Endothelial cell of umbilical vein (primary cell): ENCODE data around the gene CNTN5. TPM values are rescaled to one million over a fixed set of nuclear protein-coding genes. Genes with fewer than 3 reads are reported as not detected.

Experiments used
- BruUV-seq: library from RNA; stranded (reverse); fragments of 400-500 nt; replicated peaks from 2 replicates; lab custom pipeline; 2021; lab: Mats Ljungman, UMichigan
- CTCF ChIA-PET: fragments of 300-600, 350-600 bp; sonication (Branson Sonifier 250); formaldehyde crosslinking; loops from one replicate; lab custom pipeline; 2021; ENCODE audit warnings: antibody characterized with exemption, inconsistent platforms; lab: Charles Lee
- POLR2A ChIA-PET: fragments of 300-600, 350-600 bp; sonication (Branson Sonifier 250); formaldehyde crosslinking; loops from one replicate; lab custom pipeline; 2021; ENCODE audit warnings: antibody characterized with exemption, inconsistent platforms; lab: Charles Lee
- DNase-seq: peaks from one replicate; pipeline ENCODE4 v3.0.0-alpha.2; 2011; ENCODE audit warnings: low read depth, low spot score
- FAIRE-seq: peaks from 2 replicates; lab custom pipeline; 2011; peaks lifted over from hg19 to GRCh38; lab: Jason Lieb, UNC
- H2AFZ ChIP-seq: 2 replicates; pipeline ENCODE4 v1.6.0; 2012; ENCODE audit warnings: low read depth, low read length, control low read depth, inconsistent platforms
- H3K27ac ChIP-seq: 2 replicates; pipeline ENCODE4 v1.5.1; 2011; ENCODE audit warnings: low read depth, mild to moderate bottlenecking, control low read depth, low read length, moderate library complexity; ENCODE audit not compliant: insufficient read depth
- H3K27me3 ChIP-seq, 2 experiments: 2 replicates each; pipeline versions ENCODE4 v1.6.0 to v1.6.1; 2011; ENCODE audit warnings: low read length in 2 of 2, mixed read lengths in 1 of 2; ENCODE audit not compliant: control insufficient read depth in 2 of 2, insufficient read depth in 2 of 2
- H3K36me3 ChIP-seq, 2 experiments: 2 replicates in 1 of 2; 3 replicates in 1 of 2; pipeline ENCODE4 v1.5.1; 2011; ENCODE audit warnings: low read length in 2 of 2, mild to moderate bottlenecking in 1 of 2, moderate library complexity in 1 of 2; ENCODE audit not compliant: control insufficient read depth in 2 of 2, insufficient read depth in 2 of 2; ENCODE audit errors: extremely low read depth in 1 of 2
- H3K4me1 ChIP-seq: 3 replicates; pipeline ENCODE4 v1.5.1; 2011; ENCODE audit warnings: mild to moderate bottlenecking, low read length; ENCODE audit not compliant: control insufficient read depth, insufficient read depth; ENCODE audit errors: extremely low read depth
- H3K4me2 ChIP-seq: 2 replicates; pipeline ENCODE4 v1.6.1; 2011; ENCODE audit warnings: low read length, control low read depth, mixed read lengths; ENCODE audit not compliant: insufficient read depth
- H3K4me3 ChIP-seq, 3 experiments: fragments of 200-600 bp in 1 of 3; sonication (generic), shearing (Covaris generic) in 1 of 3; replicated peaks in 1 of 3; 2 replicates each; pipeline ENCODE4 v1.5.1; 2011 to 2016; ENCODE audit warnings: control low read depth in 3 of 3, low read length in 3 of 3, mild to moderate bottlenecking in 2 of 3, inconsistent platforms in 1 of 3, low read depth in 1 of 3, moderate library complexity in 1 of 3; ENCODE audit not compliant: insufficient read depth in 1 of 3
- H3K79me2 ChIP-seq: 2 replicates; pipeline ENCODE4 v1.6.0; 2012; ENCODE audit warnings: low read length, inconsistent platforms; ENCODE audit not compliant: control insufficient read depth, insufficient read depth
- H3K9ac ChIP-seq: replicated peaks from 2 replicates; pipeline ENCODE3; 2011; ENCODE audit warnings: low read length, control low read depth; ENCODE audit not compliant: insufficient read depth; ENCODE audit errors: extremely low read depth
- H3K9me1 ChIP-seq: replicated peaks from 3 replicates; pipeline ENCODE4 v1.6.0; 2011; ENCODE audit warnings: mild to moderate bottlenecking, low read length; ENCODE audit not compliant: control insufficient read depth, insufficient read depth; ENCODE audit errors: extremely low read depth
- H3K9me3 ChIP-seq: replicated peaks from 2 replicates; pipeline ENCODE4 v1.5.1; 2012; ENCODE audit warnings: low read length, inconsistent platforms; ENCODE audit not compliant: control insufficient read depth, insufficient read depth
- H4K20me1 ChIP-seq: replicated peaks from 2 replicates; pipeline ENCODE3; 2011; ENCODE audit warnings: mild to moderate bottlenecking, low read length; ENCODE audit not compliant: control insufficient read depth, insufficient read depth; ENCODE audit errors: extremely low read depth
- CTCF ChIP-seq, 2 donors: IDR thresholded peaks; 1 replicate in 1 of 2; 2 replicates in 1 of 2; pipeline ENCODE4 v1.5.1; 2011; ENCODE audit warnings: low read length in 2 of 2, mild to moderate bottlenecking in 2 of 2, moderate library complexity in 2 of 2, control low read depth in 1 of 2, inconsistent platforms in 1 of 2, low read depth in 1 of 2; ENCODE audit not compliant: insufficient read depth in 1 of 2; ENCODE audit errors: extremely low read depth in 1 of 2
- EZH2 ChIP-seq: IDR thresholded peaks from 2 replicates; pipeline ENCODE4 v1.6.1; 2012; ENCODE audit warnings: borderline replicate concordance, low read depth, mild to moderate bottlenecking, moderate library complexity, low read length, inconsistent platforms; ENCODE audit not compliant: severe bottlenecking
- FOS ChIP-seq: IDR thresholded peaks from 2 replicates; pipeline ENCODE4 v1.6.1; 2011; ENCODE audit warnings: mild to moderate bottlenecking, low read length, moderate library complexity, borderline replicate concordance; ENCODE audit not compliant: insufficient read depth
- GATA2 ChIP-seq: IDR thresholded peaks from 2 replicates; pipeline ENCODE4 v1.7.0; 2011; ENCODE audit warnings: low read depth, mild to moderate bottlenecking, moderate library complexity, mixed read lengths, low read length; ENCODE audit not compliant: insufficient read length, insufficient read depth
- JUN ChIP-seq: IDR thresholded peaks from 2 replicates; pipeline ENCODE4 v1.6.1; 2011; ENCODE audit warnings: borderline replicate concordance, low read depth; ENCODE audit not compliant: insufficient read length, insufficient read depth
- MYC ChIP-seq: IDR thresholded peaks from one replicate; pipeline ENCODE4 v1.6.1; 2011; ENCODE audit warnings: mild to moderate bottlenecking, low read depth, low read length
- POLR2A ChIP-seq: IDR thresholded peaks from 2 replicates; pipeline ENCODE4 v1.6.1; 2012; ENCODE audit warnings: low read depth, mild to moderate bottlenecking, control low read depth, low read length
- POLR2AphosphoS5 ChIP-seq: IDR thresholded peaks from 2 replicates; pipeline ENCODE4 v1.6.1; 2012; ENCODE audit warnings: low read depth, mild to moderate bottlenecking, control low read depth, low read length, moderate library complexity; ENCODE audit not compliant: insufficient read depth
- dilution Hi-C: fragments of 300-500 bp; cut with MboI; formaldehyde crosslinking; loops from one replicate; pipeline ENCODE4 v1.15.0; 2019; ENCODE audit warnings: low sequenced_read_pairs; ENCODE audit not compliant: extremely low pct_ligation_motif_present
- intact Hi-C: fragments of 100-400 bp; cut with micrococcal nuclease; formaldehyde crosslinking; loops from one replicate; pipeline ENCODE4 v1.10.0; 2022
- polyA plus RNA-seq, 4 experiments: library from polyadenylated mRNA; depleted of rRNA in 3 of 4; stranded (reverse) in 3 of 4; unstranded in 1 of 4; fragments of >200 nt; gene quantifications; 2 replicates each; pipeline versions ENCODE4 v1.2.1 to v1.2.3, GENCODE V29; 2011 to 2012; ENCODE audit warnings: missing spikeins in 1 of 4
- total RNA-seq: library from RNA; stranded (reverse); gene quantifications from 2 replicates; pipeline ENCODE4 v1.2.3, GENCODE V29; 2021
- TF ChIP-seq, protein P1 (sequence below): IDR thresholded peaks from 2 replicates; pipeline ENCODE4 v1.6.1; 2011; ENCODE audit not compliant: insufficient read depth, insufficient read length

The CNTN5 gene
- total and polyA plus RNA-seq, 2 donors (not counting 3 experiments of a cell fraction or from before 2014, with no cell fraction given), result not detected

DNA sequence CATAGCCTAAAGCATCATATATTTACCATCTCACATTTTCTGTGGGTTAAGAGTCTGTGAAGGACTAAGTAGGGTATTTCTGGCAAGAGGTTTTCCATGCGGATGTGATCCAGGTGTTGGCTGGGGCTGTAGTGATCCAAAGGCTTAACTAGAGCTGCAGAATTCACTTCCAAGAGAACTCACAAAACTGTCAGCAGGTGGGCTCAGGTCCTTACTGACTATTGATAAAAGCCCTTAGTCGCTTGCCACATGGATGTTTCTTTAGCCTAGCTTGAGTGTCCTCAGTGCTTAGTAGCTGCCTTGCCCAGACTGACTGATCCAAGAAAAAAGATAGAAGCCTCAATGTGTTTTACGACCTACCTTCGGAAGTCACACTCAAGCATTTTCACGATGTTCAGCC, 250.8 kb downstream of the CNTN5 start:
- Histone ChIP-seq H3K4me2 (no peak overlapping the region), H3K4me3 (no peak overlapping the region), H4K20me1 (no peaks in the 10 kb centered on the region), H2AFZ (no peak overlapping the region), H3K4me1 (no peaks in the 10 kb centered on the region), H3K27me3 (no peaks in the 10 kb centered on the region), H3K27ac (no peak overlapping the region), H3K9ac (no peak overlapping the region), H3K9me3 (no peaks in the 10 kb centered on the region), H3K9me1 (no peaks in the 10 kb centered on the region), H3K36me3 (no peaks in the 10 kb centered on the region), H3K79me2 (no peaks in the 10 kb centered on the region)
- no TSS peak for BruUV-seq
- TF ChIP-seq GATA2 (no peak), CTCF (IDR thresholded peaks at IDR 0.05; ENCODE audit: extremely low read depth in 1 of 2, insufficient read depth in 1 of 2, low read depth in 1 of 2, low read length in 2 of 2) (no peak), MYC (no peak), EZH2 (no peak), POLR2A (no peak)
- TF ChIP-seq, protein P1, sequence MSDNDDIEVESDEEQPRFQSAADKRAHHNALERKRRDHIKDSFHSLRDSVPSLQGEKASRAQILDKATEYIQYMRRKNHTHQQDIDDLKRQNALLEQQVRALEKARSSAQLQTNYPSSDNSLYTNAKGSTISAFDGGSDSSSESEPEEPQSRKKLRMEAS, result no peak
- intact Hi-C loops (no loop called here), dilution Hi-C loops (no loop called here)
- DNase-seq (no peak), FAIRE-seq (no peak)
- ChIA-PET POLR2A (no interaction called here), CTCF (no interaction called here)

- Histone ChIP-seq H4K20me1 (no peaks in the 10 kb centered on the region), H3K4me3 (no peak overlapping the region), H2AFZ (no peak overlapping the region), H3K4me2 (no peak overlapping the region), H3K27ac (no peak overlapping the region), H3K79me2 (no peaks in the 10 kb centered on the region), H3K9me3 (no peaks in the 10 kb centered on the region), H3K27me3 (no peaks in the 10 kb centered on the region), H3K9me1 (no peaks in the 10 kb centered on the region), H3K4me1 (no peaks in the 10 kb centered on the region), H3K9ac (no peak overlapping the region), H3K36me3 (no peaks in the 10 kb centered on the region)
- intact Hi-C loops, result no loop called here
- dilution Hi-C loops, result no loop called here
- FAIRE-seq (no peak), DNase-seq (no peak)
- CTCF ChIA-PET, result no interaction called here
- POLR2A ChIA-PET, result no interaction called here
- no TSS peak for BruUV-seq
- TF ChIP-seq, protein P1, result no peak
- TF ChIP-seq JUN, result no peak
- TF ChIP-seq MYC, result no peak
- TF ChIP-seq FOS, result no peak
- TF ChIP-seq GATA2, result no peak
- TF ChIP-seq EZH2, result no peak
- TF ChIP-seq POLR2A, result no peak
- no peak for TF ChIP-seq CTCF (IDR thresholded peaks at IDR 0.05; ENCODE audit: extremely low read depth in 1 of 2, insufficient read depth in 1 of 2, low read depth in 1 of 2, low read length in 2 of 2)
- no peak for TF ChIP-seq POLR2AphosphoS5
Measured at GRCh38 chr11:99275521-99275920, 254.8 kb downstream of the CNTN5 start.
